Colonic mucosa (tissue), 4 donors: Measurements from ENCODE around the gene TACR3. TPM values are rescaled to one million over a fixed set of nuclear protein-coding genes. Genes with fewer than 3 reads are reported as not detected.
"Not testable (repeated sequence)": the region's sequence is repeated elsewhere in the genome, so short reads cannot be mapped to it uniquely, and the experiment has no call there.

ENCODE experiments used
- DNase-seq: peaks from one replicate; pipeline ENCODE4 v3.0.0-alpha.2; 2020
- H3K27ac ChIP-seq: fragments of 200-600 bp; one replicate; pipeline ENCODE4 v1.8.0; 2021
- H3K27me3 ChIP-seq: fragments of 200-600 bp; one replicate; pipeline ENCODE4 v1.8.0; 2021
- H3K36me3 ChIP-seq: fragments of 200-600 bp; one replicate; pipeline ENCODE4 v1.8.0; 2021
- H3K4me1 ChIP-seq: fragments of 200-600 bp; one replicate; pipeline ENCODE4 v1.8.0; 2021; ENCODE audit warnings: mild to moderate bottlenecking
- H3K4me3 ChIP-seq: fragments of 200-600 bp; one replicate; pipeline ENCODE4 v1.8.0; 2021
- H3K9ac ChIP-seq, 2 donors: one replicate each; pipeline ENCODE4 v1.7.0; 2013; ENCODE audit warnings: control low read depth in 2 of 2, low read depth in 2 of 2, low read length in 2 of 2
- H3K9me3 ChIP-seq: fragments of 200-600 bp; one replicate; pipeline ENCODE4 v1.8.0; 2021
- intact Hi-C: fragments of 100-400 bp; cut with DNase I; formaldehyde crosslinking; loops from one replicate; pipeline ENCODE4 v1.14.1; 2022
- total RNA-seq, 2 donors: library from RNA; stranded (reverse); fragmentation: NEBNext Ultra II Directional in 1 of 2; extraction: Animal tissue kit (Norgen Biotek cat#: 25700) in 1 of 2; gene quantifications; one replicate each; pipeline ENCODE4 v1.2.1, GENCODE V29; 2021
- TF ChIP-seq, protein P1 (sequence below): fragments of 200-600 bp; IDR thresholded peaks from one replicate; pipeline ENCODE4 v1.8.0; 2022; ENCODE audit warnings: antibody characterized with exemption, mild to moderate bottlenecking
- donor health status: healthy.
- donor health status: DM: no; HTN: no; CAD: no.
- donor health status: DM: no; HTN: no; CAD: no.

TACR3 gene
- total RNA-seq, 2 donors from 2014 or later: not detected

DNA sequence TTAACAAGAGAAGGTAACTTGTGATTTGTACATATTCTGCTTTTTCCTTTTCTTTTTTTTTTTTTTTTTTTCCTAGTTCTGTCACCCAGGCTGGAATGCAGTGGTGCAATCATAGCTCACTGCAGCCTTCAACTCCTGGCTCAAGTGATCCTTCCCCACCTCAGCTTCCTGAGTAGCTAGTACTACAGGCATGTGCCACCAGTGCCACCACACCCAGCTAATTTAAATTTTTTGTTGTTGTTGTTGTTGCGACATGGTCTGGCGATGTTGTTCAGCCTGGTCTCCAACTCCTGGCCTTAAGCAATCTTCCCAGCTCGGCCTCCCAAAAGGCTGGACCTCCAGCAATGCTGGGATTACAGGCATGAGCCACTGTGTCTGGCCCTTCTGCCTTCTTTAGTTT, 1.5 kb upstream of the TACR3 start:
- TF ChIP-seq, protein P1, sequence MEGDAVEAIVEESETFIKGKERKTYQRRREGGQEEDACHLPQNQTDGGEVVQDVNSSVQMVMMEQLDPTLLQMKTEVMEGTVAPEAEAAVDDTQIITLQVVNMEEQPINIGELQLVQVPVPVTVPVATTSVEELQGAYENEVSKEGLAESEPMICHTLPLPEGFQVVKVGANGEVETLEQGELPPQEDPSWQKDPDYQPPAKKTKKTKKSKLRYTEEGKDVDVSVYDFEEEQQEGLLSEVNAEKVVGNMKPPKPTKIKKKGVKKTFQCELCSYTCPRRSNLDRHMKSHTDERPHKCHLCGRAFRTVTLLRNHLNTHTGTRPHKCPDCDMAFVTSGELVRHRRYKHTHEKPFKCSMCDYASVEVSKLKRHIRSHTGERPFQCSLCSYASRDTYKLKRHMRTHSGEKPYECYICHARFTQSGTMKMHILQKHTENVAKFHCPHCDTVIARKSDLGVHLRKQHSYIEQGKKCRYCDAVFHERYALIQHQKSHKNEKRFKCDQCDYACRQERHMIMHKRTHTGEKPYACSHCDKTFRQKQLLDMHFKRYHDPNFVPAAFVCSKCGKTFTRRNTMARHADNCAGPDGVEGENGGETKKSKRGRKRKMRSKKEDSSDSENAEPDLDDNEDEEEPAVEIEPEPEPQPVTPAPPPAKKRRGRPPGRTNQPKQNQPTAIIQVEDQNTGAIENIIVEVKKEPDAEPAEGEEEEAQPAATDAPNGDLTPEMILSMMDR: no peak
- Histone ChIP-seq H3K4me3 (no peak overlapping the region), H3K9me3 (no peaks in the 10 kb centered on the region), H3K27me3 (no peaks in the 10 kb centered on the region), H3K4me1 (no peaks in the 10 kb centered on the region), H3K36me3 (no peaks in the 10 kb centered on the region), H3K27ac (no peak overlapping the region), H3K9ac (no peak overlapping the region)
- intact Hi-C loops: no loop called here
- DNase-seq: no peak

DNA sequence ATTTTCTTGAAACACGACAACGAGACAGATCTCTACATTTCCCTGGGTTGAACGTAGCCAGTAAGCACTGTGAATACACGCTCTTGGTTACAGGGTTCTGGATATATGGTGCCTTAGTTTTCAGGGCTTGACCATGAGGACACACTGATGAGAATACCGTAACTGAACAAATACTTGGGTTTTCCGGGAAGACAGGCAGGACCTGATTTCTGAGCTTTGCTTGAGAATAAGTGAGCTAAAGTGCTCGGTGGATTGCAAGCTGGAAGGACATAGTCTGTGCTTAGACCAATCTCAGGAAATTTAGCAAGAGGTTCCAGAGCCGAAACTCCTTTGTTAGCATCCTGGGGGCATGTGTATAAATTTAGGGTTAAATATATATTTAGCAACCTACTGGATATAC, 876 bp upstream of the TACR3 start:
- TF ChIP-seq, protein P1: no peak
- no peaks in the 10 kb centered on the region for H3K27me3 ChIP-seq
- no peak overlapping the region for H3K9ac ChIP-seq
- intact Hi-C loops: no loop called here
- H3K9me3 ChIP-seq: no peaks in the 10 kb centered on the region
- H3K4me3 ChIP-seq: no peak overlapping the region
- no peaks in the 10 kb centered on the region for H3K4me1 ChIP-seq
- no peaks in the 10 kb centered on the region for H3K36me3 ChIP-seq
- no peak overlapping the region for H3K27ac ChIP-seq
- no peak for DNase-seq

DNA sequence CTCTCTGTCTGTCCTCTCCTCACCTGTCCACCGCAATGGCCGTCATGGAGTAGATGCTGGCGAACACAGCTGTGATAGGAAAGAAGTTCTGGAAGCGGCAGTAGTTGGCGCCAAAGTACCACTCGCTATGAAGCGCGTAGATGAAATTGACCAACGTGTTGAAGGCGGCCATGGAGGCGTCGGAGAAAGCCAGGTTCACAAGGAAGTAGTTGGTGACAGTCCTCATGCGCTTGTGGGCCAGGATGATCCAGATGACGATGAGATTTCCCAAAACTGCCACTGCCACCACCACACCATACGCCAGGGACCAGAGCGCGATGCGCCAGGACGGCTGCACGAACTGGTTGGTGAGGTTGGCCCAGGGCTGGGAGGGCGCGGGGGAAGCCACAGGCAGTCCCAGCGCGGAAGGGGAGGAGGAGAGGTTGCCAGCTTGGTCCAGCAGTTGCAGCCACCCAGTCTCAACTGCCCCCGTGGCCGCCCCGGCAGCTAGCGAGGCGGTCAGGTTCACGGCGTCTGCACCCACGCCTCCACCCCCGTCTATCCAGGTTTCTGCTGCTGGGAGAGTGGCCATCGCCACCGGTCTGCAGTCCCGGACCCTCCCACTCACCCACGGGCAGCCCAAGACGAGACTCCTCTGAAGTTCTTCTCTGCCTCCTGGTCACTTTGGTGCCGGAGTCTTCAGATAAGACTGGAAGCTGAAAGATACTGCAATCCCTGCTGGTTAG, 518 bp downstream of the TACR3 start:
- DNase-seq: no peak
- Histone ChIP-seq H3K4me3 (no peak overlapping the region), H3K9me3 (no peaks in the 10 kb centered on the region), H3K36me3 (no peaks in the 10 kb centered on the region), H3K27ac (no peak overlapping the region), H3K27me3 (no peaks in the 10 kb centered on the region), H3K4me1 (no peaks in the 10 kb centered on the region), H3K9ac (no peak overlapping the region)
- TF ChIP-seq, protein P1: no peak
- intact Hi-C loops: no loop called here

DNA sequence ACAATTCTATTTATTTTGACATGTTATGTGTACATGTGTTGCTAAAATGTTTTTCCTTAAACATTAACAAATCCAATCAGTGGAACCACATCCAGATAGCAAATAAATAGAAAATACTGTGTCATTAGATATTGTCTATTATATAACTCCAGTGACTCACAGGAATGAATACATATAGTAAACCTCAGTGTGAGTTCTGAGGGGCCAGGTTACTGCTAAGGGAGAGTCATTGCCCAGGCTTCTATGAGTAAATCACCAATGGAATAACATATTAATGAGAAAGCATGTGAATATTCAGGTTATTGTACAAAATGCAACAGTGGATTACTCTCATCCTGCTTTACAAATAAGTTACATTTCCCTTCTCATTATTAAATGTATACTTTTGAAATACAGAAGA, 27.2 kb downstream of the TACR3 start:
- TF ChIP-seq, protein P1: no peak
- Histone ChIP-seq H3K4me1 (no peaks in the 10 kb centered on the region), H3K27me3 (no peaks in the 10 kb centered on the region), H3K9ac (no peak overlapping the region), H3K36me3 (no peaks in the 10 kb centered on the region), H3K4me3 (no peak overlapping the region), H3K9me3 (no peaks in the 10 kb centered on the region), H3K27ac (no peak overlapping the region)
- intact Hi-C loops: no loop called here
- DNase-seq: no peak

DNA sequence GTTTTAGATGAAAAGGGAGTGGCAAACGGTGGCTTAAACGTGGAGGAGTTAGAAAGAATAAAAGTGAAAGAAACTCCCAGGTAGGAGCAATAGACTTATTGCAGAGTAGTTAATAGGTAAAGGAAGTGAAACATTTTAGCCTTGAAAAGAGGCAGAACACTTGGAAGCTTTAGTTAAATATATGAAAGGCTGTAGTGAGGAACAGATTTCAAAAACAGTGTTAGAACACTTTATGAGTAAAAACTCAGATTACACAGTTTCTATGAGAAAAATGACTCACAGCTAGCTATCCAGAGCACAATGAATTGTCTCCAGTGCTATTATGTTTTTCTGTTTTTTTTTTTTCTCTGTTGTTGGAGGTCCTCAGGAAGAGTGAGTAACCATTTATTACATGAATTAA, 45.8 kb downstream of the TACR3 start:
- no peak overlapping the region for H3K27ac ChIP-seq
- H3K4me1 ChIP-seq: no peaks in the 10 kb centered on the region
- H3K9ac ChIP-seq: no peak overlapping the region
- H3K9me3 ChIP-seq: no peaks in the 10 kb centered on the region
- H3K4me3 ChIP-seq: no peak overlapping the region
- intact Hi-C loops: no loop called here
- no peaks in the 10 kb centered on the region for H3K36me3 ChIP-seq
- no peaks in the 10 kb centered on the region for H3K27me3 ChIP-seq
- no peak for DNase-seq
- TF ChIP-seq, protein P1: no peak

DNA sequence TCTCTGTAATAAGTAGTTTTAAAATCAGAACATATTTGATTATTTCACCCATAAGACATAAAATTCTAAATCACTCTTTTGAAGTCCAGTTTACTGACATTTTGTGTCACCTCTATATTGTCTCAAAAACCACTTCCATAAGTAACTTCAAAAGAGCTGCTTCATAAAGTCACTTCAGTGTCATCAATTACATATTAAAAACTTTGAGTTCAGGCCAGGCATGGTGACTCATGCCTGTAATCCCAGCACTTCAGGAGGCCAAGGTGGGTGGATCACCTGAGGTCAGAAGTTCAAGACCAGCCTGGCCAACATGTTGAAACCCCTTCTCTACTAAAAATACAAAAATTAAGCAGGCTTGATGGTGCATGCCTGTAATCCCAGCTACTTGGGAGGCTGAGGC, 53.0 kb downstream of the TACR3 start:
- H3K27ac ChIP-seq, DNase-seq, H3K9ac ChIP-seq, H3K36me3 ChIP-seq, intact Hi-C loops, H3K27me3 ChIP-seq, H3K9me3 ChIP-seq, H3K4me3 ChIP-seq, H3K4me1 ChIP-seq: not testable (repeated sequence)
